ENCODE data around the gene TFF2. TPM values are rescaled to one million over a fixed set of nuclear protein-coding genes. Genes with fewer than 3 reads are reported as not detected.

TFF2 gene
- total RNA-seq, 1 donor = not detected

GRCh38 chr21:42374457-42374856 lies 23.7 kb upstream of the TFF2 start:
- Histone ChIP-seq H3K4me3 (ENCODE audit: insufficient read depth, low read length) (no peak overlapping the region), H3K36me3 (ENCODE audit: insufficient read depth, low read length) (no peaks in the 10 kb centered on the region), H3K9me3 (ENCODE audit: low read depth, low read length) (no peaks in the 10 kb centered on the region), H2AFZ (ENCODE audit: low read length) (no peak overlapping the region), H3K4me1 (ENCODE audit: insufficient read depth, low read length) (no peaks in the 10 kb centered on the region), H3K27me3 (ENCODE audit: insufficient read depth, low read length) (no peaks in the 10 kb centered on the region), H3K79me2 (ENCODE audit: insufficient read depth, low read length) (no peaks in the 10 kb centered on the region), H4K20me1 (ENCODE audit: insufficient read depth, low read length) (no peaks in the 10 kb centered on the region), H3K4me2 (ENCODE audit: insufficient read depth, low read length) (no peak overlapping the region), H3K27ac (ENCODE audit: low read depth, low read length) (no peak overlapping the region)
- DNase-seq (ENCODE audit: insufficient read length, low spot score, missing footprints) = no peak
- TF ChIP-seq CTCF (IDR thresholded peaks at IDR 0.05; ENCODE audit: extremely low read depth, low read depth, low read length) = no peak

GRCh38 chr21:42373908-42374455 lies 23.2 kb upstream of the TFF2 start:
- Histone ChIP-seq H3K4me1 (ENCODE audit: insufficient read depth, low read length) (no peaks in the 10 kb centered on the region), H4K20me1 (ENCODE audit: insufficient read depth, low read length) (no peaks in the 10 kb centered on the region), H3K9me3 (ENCODE audit: low read depth, low read length) (no peaks in the 10 kb centered on the region), H3K27me3 (ENCODE audit: insufficient read depth, low read length) (no peaks in the 10 kb centered on the region), H3K36me3 (ENCODE audit: insufficient read depth, low read length) (no peaks in the 10 kb centered on the region), H3K27ac (ENCODE audit: low read depth, low read length) (no peak overlapping the region), H3K79me2 (ENCODE audit: insufficient read depth, low read length) (no peaks in the 10 kb centered on the region), H2AFZ (ENCODE audit: low read length) (no peak overlapping the region), H3K4me2 (ENCODE audit: insufficient read depth, low read length) (no peak overlapping the region), H3K4me3 (ENCODE audit: insufficient read depth, low read length) (no peak overlapping the region)
- no peak for TF ChIP-seq CTCF (IDR thresholded peaks at IDR 0.05; ENCODE audit: extremely low read depth, low read depth, low read length)
- DNase-seq (ENCODE audit: insufficient read length, low spot score, missing footprints) = no peak

GRCh38 chr21:42373196-42373907 lies 22.6 kb upstream of the TFF2 start:
- H3K79me2 ChIP-seq (ENCODE audit: insufficient read depth, low read length) = no peaks in the 10 kb centered on the region
- H4K20me1 ChIP-seq (ENCODE audit: insufficient read depth, low read length) = no peaks in the 10 kb centered on the region
- H3K9me3 ChIP-seq (ENCODE audit: low read depth, low read length) = no peaks in the 10 kb centered on the region
- no peaks in the 10 kb centered on the region for H3K4me1 ChIP-seq (ENCODE audit: insufficient read depth, low read length)
- no peak for TF ChIP-seq CTCF (IDR thresholded peaks at IDR 0.05; ENCODE audit: extremely low read depth, low read depth, low read length)
- no peak overlapping the region for H3K4me3 ChIP-seq (ENCODE audit: insufficient read depth, low read length)
- H3K36me3 ChIP-seq (ENCODE audit: insufficient read depth, low read length) = no peaks in the 10 kb centered on the region
- no peak overlapping the region for H3K27ac ChIP-seq (ENCODE audit: low read depth, low read length)
- no peaks in the 10 kb centered on the region for H3K27me3 ChIP-seq (ENCODE audit: insufficient read depth, low read length)
- no peak for DNase-seq (ENCODE audit: insufficient read length, low spot score, missing footprints)
- no peak overlapping the region for H2AFZ ChIP-seq (ENCODE audit: low read length)
- H3K4me2 ChIP-seq (ENCODE audit: insufficient read depth, low read length) = no peak overlapping the region

- TF ChIP-seq CTCF (IDR thresholded peaks at IDR 0.05; ENCODE audit: extremely low read depth, low read depth, low read length) = no peak
- H3K36me3 ChIP-seq (ENCODE audit: insufficient read depth, low read length) = no peaks in the 10 kb centered on the region
- no peak for DNase-seq (ENCODE audit: insufficient read length, low spot score, missing footprints)
These were observed 20.3 kb upstream of the TFF2 start for GRCh38 chr21:42370894-42371654.

More at GRCh38 chr21:42370894-42371654, 20.3 kb upstream of the TFF2 start:
- no peaks in the 10 kb centered on the region for H4K20me1 ChIP-seq (ENCODE audit: insufficient read depth, low read length)
- no peak overlapping the region for H3K4me2 ChIP-seq (ENCODE audit: insufficient read depth, low read length)
- no peak overlapping the region for H3K27ac ChIP-seq (ENCODE audit: low read depth, low read length)
- no peaks in the 10 kb centered on the region for H3K4me1 ChIP-seq (ENCODE audit: insufficient read depth, low read length)
- H3K27me3 ChIP-seq (ENCODE audit: insufficient read depth, low read length) = no peaks in the 10 kb centered on the region
- no peaks in the 10 kb centered on the region for H3K79me2 ChIP-seq (ENCODE audit: insufficient read depth, low read length)
- no peaks in the 10 kb centered on the region for H3K9me3 ChIP-seq (ENCODE audit: low read depth, low read length)
- no peak overlapping the region for H3K4me3 ChIP-seq (ENCODE audit: insufficient read depth, low read length)
- H2AFZ ChIP-seq (ENCODE audit: low read length) = no peak overlapping the region
